Measurements from ENCODE around the gene ME1.

DNA sequence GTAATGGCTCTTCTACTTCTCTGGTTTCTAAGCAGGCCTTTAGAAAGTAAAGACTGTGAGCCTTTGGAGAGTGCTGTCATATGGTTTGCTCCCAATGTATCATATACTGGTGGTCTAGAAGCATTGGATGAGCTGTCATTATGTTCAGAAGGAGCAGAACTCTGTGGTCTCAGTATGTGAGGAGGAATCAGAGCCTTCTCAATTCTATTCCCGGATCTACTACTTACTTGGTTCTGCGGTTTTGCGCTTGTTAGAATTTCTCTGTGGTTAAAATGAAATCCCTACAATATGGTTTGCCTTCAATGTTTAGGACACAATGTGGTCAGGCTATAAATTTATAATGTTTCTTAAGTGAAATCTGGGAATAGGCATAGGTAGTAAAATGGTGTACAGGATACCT, 173.1 kb downstream of the ME1 start:
- TF ChIP-seq, protein P1, sequence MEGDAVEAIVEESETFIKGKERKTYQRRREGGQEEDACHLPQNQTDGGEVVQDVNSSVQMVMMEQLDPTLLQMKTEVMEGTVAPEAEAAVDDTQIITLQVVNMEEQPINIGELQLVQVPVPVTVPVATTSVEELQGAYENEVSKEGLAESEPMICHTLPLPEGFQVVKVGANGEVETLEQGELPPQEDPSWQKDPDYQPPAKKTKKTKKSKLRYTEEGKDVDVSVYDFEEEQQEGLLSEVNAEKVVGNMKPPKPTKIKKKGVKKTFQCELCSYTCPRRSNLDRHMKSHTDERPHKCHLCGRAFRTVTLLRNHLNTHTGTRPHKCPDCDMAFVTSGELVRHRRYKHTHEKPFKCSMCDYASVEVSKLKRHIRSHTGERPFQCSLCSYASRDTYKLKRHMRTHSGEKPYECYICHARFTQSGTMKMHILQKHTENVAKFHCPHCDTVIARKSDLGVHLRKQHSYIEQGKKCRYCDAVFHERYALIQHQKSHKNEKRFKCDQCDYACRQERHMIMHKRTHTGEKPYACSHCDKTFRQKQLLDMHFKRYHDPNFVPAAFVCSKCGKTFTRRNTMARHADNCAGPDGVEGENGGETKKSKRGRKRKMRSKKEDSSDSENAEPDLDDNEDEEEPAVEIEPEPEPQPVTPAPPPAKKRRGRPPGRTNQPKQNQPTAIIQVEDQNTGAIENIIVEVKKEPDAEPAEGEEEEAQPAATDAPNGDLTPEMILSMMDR (CRISPR knock-in tag; IDR thresholded peaks at IDR 0.05), result no peak
- TF ChIP-seq RFX5 (IDR thresholded peaks at IDR 0.05; ENCODE audit: low read depth, low read length), result no peak
- TF ChIP-seq PCBP1 (IDR thresholded peaks at IDR 0.05; ENCODE audit: borderline replicate concordance, low read depth, low read length), result no peak
- no peak for TF ChIP-seq CREB1 (IDR thresholded peaks at IDR 0.05)
- no peak for TF ChIP-seq CREB1 (CRISPR knock-in tag; IDR thresholded peaks at IDR 0.05)
- no peak for TF ChIP-seq HDAC6 (IDR thresholded peaks at IDR 0.05; ENCODE audit: low read depth, low read length)
- no peak for TF ChIP-seq AKNA (CRISPR knock-in tag; IDR thresholded peaks at IDR 0.05; ENCODE audit: borderline replicate concordance)
- TF ChIP-seq, protein P2, sequence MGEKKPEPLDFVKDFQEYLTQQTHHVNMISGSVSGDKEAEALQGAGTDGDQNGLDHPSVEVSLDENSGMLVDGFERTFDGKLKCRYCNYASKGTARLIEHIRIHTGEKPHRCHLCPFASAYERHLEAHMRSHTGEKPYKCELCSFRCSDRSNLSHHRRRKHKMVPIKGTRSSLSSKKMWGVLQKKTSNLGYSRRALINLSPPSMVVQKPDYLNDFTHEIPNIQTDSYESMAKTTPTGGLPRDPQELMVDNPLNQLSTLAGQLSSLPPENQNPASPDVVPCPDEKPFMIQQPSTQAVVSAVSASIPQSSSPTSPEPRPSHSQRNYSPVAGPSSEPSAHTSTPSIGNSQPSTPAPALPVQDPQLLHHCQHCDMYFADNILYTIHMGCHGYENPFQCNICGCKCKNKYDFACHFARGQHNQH (CRISPR knock-in tag; IDR thresholded peaks at IDR 0.05), result no peak
- no peak for TF ChIP-seq ZNF362 (CRISPR knock-in tag; IDR thresholded peaks at IDR 0.05; ENCODE audit: borderline replicate concordance)
- no peak for TF ChIP-seq ZBTB42 (CRISPR knock-in tag; IDR thresholded peaks at IDR 0.05)
- TF ChIP-seq JUND (CRISPR knock-in tag; IDR thresholded peaks at IDR 0.05), result no peak
- no peak for TF ChIP-seq ATF7 (IDR thresholded peaks at IDR 0.05)
- TF ChIP-seq ATF7 (CRISPR knock-in tag; IDR thresholded peaks at IDR 0.05), result no peak
- TF ChIP-seq FOSL1 (CRISPR knock-in tag; IDR thresholded peaks at IDR 0.05; ENCODE audit: borderline replicate concordance), result no peak
- no peak for TF ChIP-seq KLF16 (CRISPR knock-in tag; IDR thresholded peaks at IDR 0.05)
- no peak for TF ChIP-seq ZFY (CRISPR knock-in tag; IDR thresholded peaks at IDR 0.05)
